ENCODE measurements around the gene OBP2B.

The OBP2B gene

DNA sequence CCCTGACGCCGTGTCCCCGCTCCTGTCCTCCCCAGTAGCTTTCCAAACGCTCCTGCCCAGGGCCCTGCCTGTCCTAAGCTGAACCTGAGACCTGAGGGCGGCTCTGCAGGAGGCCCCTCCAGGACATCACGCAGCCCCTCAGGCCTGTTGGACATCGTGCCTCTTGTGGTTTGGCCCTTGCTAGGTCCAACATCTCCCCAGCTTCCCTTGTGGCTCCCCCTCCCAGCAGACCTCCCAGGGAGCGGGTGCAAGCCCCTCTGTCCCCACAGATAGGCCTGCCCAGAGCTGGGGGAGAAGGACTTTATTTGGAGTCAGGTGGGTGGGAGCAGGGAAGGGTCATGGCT is 4.1 kb downstream of the OBP2B start:
- no peak for DNase-seq (ENCODE audit: extremely low read depth, low read depth)
- no peak for TF ChIP-seq CTCF (IDR thresholded peaks at IDR 0.05; ENCODE audit: low read depth, low read length)

DNA sequence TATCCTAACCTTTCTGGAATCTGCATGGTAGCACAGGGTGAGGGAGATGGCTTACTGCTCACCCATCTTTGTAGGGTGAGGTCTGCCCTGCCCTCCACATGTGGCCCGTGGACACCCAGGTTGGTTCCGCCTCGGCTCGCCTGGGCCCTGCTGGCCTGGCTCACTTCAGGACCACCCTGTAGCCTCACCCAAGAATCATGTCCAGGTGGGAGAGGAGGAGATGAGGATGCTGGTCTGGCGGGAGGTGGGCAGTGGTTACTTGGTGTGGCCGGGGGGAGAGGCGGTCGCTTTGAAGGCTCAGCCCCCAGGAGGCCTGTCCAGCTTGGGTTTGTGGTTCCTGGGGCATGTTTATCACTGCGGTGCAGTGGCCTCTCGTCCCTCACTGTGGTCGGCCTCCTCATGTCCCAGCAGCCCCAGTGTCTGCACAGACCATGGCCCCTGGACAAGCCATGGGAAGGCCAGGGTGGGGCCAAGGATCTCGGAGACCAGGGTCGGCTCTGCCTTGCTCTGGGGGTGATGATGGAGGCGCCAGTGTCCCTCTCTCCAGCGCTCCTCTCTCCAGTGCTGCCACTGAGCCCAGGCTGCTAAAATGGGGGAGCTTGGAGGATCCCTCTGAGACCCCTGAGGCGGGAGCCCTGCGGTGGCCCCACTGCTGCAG is 4.6 kb downstream of the OBP2B start:
- no peak for DNase-seq (ENCODE audit: extremely low read depth, low read depth)
- no peak for TF ChIP-seq CTCF (IDR thresholded peaks at IDR 0.05; ENCODE audit: low read depth, low read length)

DNA sequence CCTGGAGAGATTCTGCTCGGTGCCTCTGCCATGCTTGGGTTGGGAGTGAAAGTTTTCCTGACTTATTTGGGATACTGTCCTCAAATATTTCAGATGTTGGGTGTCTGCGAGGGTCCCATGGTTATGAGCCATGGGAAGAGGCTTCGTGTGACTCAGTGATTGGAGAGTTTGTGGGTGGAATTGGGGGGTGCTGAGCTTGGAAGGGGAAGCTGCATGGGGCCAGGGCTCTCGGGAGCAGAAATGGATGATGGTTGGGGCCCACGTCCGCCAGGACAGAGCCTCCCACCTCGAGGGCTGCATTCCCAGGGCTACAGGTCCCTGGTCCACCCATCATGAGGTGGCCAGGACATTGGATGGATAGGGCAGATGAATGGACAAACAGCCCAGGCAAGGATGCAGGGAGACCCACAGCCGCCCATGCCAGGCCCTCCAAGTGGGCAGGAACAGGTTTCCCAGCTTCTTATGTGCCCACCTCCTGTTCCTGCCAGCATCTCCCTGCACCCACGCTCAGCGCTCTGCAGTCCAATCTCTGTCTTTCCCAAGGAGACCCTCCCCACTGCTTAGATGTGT is 5.5 kb downstream of the OBP2B start:
- no peak for TF ChIP-seq CTCF (IDR thresholded peaks at IDR 0.05; ENCODE audit: low read depth, low read length)
- DNase-seq (ENCODE audit: extremely low read depth, low read depth) = no peak

DNA sequence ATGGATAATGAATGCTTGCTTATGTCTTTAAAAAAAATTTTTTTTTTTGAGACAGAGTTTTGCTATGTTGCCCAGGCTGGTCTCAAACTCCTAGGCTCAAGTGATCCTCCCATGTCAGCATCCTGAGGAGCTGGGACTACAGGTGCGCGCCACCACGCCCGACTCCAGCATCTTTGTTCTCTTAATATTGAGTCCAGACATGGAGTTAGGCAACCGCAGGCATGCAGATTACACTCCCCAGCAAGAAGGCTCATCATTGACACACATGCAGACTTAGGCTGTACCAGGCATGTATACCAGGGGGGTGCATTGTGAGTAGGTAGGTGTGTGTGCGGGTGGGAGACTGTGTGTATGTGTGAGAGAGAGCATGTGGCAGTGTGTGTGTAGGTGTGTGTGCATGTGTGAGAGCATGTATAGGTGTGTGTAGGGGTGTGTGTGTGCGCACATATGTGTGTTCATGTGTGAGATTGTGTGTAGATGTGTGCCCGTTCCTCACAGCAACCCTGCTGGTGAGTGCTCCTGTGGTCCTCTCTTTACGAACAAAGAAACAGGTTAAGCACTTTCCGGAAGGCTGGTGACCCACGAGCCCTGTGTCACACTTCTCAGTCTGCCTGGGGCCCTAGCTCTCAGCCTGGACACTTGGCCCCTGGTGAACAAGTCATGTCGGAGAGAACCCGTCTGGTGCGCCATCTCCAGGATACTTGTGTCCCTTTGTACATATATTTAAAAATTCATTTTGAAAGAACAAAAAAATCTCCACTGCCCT is 6.2 kb downstream of the OBP2B start:
- no peak for DNase-seq (ENCODE audit: extremely low read depth, low read depth)
- no peak for TF ChIP-seq CTCF (IDR thresholded peaks at IDR 0.05; ENCODE audit: low read depth, low read length)

- DNase-seq (ENCODE audit: extremely low read depth, low read depth) = no peak
- TF ChIP-seq CTCF (IDR thresholded peaks at IDR 0.05; ENCODE audit: low read depth, low read length) = no peak
Measured at GRCh38 chr9:133202145-133202513, 6.9 kb downstream of the OBP2B start.

GRCh38 chr9:133201424-133202144 is 7.5 kb downstream of the OBP2B start:
- TF ChIP-seq CTCF (IDR thresholded peaks at IDR 0.05; ENCODE audit: low read depth, low read length) = no peak
- no peak for DNase-seq (ENCODE audit: extremely low read depth, low read depth)

DNA sequence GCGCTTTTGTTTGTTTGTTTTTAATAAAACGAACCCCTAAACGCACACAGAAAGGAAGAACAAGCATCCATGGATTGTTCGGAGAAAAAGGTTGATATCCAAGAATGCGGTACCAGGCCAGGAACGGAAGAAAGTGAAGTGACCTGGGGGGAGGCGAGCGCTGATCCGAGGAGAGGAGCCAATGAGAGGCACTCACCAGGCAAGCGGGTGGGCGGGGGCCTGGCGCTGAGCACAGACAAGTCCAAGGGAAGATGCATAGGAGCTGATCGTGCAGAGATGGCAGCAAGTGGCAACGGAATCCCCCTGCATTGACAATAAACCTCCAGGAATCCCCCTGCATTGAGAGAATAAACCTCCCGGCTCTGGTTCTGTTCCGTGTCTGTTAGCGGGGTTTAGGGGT is 8.4 kb downstream of the OBP2B start:
- DNase-seq (ENCODE audit: extremely low read depth, low read depth) = no peak
- TF ChIP-seq CTCF (IDR thresholded peaks at IDR 0.05; ENCODE audit: low read depth, low read length) = no peak

Measured in AG09319 (cell line).